ENCODE data around the gene NLRC4. TPM values are rescaled to one million over a fixed set of nuclear protein-coding genes. Genes with fewer than 3 reads are reported as not detected.

Gene NLRC4
- total RNA-seq, 1 experiment from 2014 or later, result not detected

GRCh38 chr2:32189011-32189410, 75.7 kb downstream of the NLRC4 start:
- no peak overlapping the region for H4K5ac ChIP-seq (ENCODE audit: insufficient read length, low read depth, low read length)
- H3K23ac ChIP-seq (ENCODE audit: insufficient read length, low read depth, low read length), result no peak overlapping the region
- no peak overlapping the region for H2BK120ac ChIP-seq (ENCODE audit: low read depth, low read length, poor library complexity, severe bottlenecking)
- H3K14ac ChIP-seq (ENCODE audit: insufficient read depth, low read length), result no peak overlapping the region
- Mint-ChIP-seq H3K36me3 (ENCODE audit: insufficient read depth in 1 of 3, low read depth in 3 of 3) (peaks cover 8 to 34% (median 24%) of the 10 kb centered on the region in 3 experiments; a peak in 6 of 7 replicates), H3K9me3 (no peaks in the 10 kb centered on the region), H3K4me1 (no peaks in the 10 kb centered on the region), H3K4me3 (no peak overlapping the region), H3K27ac (no peak overlapping the region), H3K27me3 (ENCODE audit: low read depth) (no peaks in the 10 kb centered on the region)
- WGBS (ENCODE audit: extremely low coverage, insufficient read length, low lambda C conversion rate), result no CpG with 5 or more reads among the region's 6 CpGs
- H2BK20ac ChIP-seq (ENCODE audit: low read depth, low read length, poor library complexity, severe bottlenecking), result no peak overlapping the region
- no peaks in the 10 kb centered on the region for H3K79me2 ChIP-seq (ENCODE audit: insufficient read depth, low read length)
- H3K23me2 ChIP-seq (ENCODE audit: insufficient read length, low read depth, low read length, poor library complexity, severe bottlenecking), result no peaks in the 10 kb centered on the region
- no peak overlapping the region for H2BK12ac ChIP-seq (ENCODE audit: insufficient read length, low read depth, low read length)
- DNase-seq, result no peak
- H3K56ac ChIP-seq (ENCODE audit: insufficient read length, low read depth, low read length), result no peak overlapping the region
- no peak overlapping the region for H4K91ac ChIP-seq (ENCODE audit: insufficient read length, low read depth, low read length)
- no peak for TF ChIP-seq CTCF (conservative IDR thresholded peaks at IDR 0.05)
- no peak overlapping the region for H3K27ac ChIP-seq (ENCODE audit: insufficient read length, low read depth, low read length)
- no peak overlapping the region for H4K8ac ChIP-seq (replicated peaks; ENCODE audit: insufficient read length, low read depth, low read length)
- no peak overlapping the region for H3K9ac ChIP-seq (ENCODE audit: extremely low read depth, insufficient read length, low read length)
- no peak overlapping the region for H3K18ac ChIP-seq (ENCODE audit: insufficient read length, low read depth, low read length)
- no peak overlapping the region for H3K4me2 ChIP-seq (ENCODE audit: insufficient read depth, insufficient read length, low read length)
- H2BK5ac ChIP-seq (ENCODE audit: insufficient read length, low read length), result no peak overlapping the region
- no peak overlapping the region for H3T11ph ChIP-seq (ENCODE audit: low read length)
- H3K4ac ChIP-seq (ENCODE audit: low read depth, low read length), result no peak overlapping the region
- no peaks in the 10 kb centered on the region for H4K20me1 ChIP-seq (ENCODE audit: control insufficient read depth, insufficient read depth, insufficient read length)
- H2BK15ac ChIP-seq (ENCODE audit: low read depth, low read length), result no peak overlapping the region
- no peaks in the 10 kb centered on the region for H3K79me1 ChIP-seq (ENCODE audit: insufficient read depth, low read depth, low read length, poor library complexity, severe bottlenecking)
- no peaks in the 10 kb centered on the region for H3K4me1 ChIP-seq (ENCODE audit: insufficient read depth, low read length)
- H3K27me3 ChIP-seq (ENCODE audit: insufficient read depth, low read length), result no peaks in the 10 kb centered on the region
- H2AK5ac ChIP-seq (ENCODE audit: insufficient read length, low read length), result no peak overlapping the region
- no peak overlapping the region for H2AFZ ChIP-seq (ENCODE audit: low read length)
- H3K9me3 ChIP-seq (ENCODE audit: control insufficient read depth, low read depth, low read length), result no peaks in the 10 kb centered on the region

Measured in H9 (cell line).